ENCODE results near the gene ABCC8. TPM values are rescaled to one million over a fixed set of nuclear protein-coding genes. Genes with fewer than 3 reads are reported as not detected.

ABCC8 gene
- total RNA-seq, 1 experiment from 2014 or later = not detected

DNA sequence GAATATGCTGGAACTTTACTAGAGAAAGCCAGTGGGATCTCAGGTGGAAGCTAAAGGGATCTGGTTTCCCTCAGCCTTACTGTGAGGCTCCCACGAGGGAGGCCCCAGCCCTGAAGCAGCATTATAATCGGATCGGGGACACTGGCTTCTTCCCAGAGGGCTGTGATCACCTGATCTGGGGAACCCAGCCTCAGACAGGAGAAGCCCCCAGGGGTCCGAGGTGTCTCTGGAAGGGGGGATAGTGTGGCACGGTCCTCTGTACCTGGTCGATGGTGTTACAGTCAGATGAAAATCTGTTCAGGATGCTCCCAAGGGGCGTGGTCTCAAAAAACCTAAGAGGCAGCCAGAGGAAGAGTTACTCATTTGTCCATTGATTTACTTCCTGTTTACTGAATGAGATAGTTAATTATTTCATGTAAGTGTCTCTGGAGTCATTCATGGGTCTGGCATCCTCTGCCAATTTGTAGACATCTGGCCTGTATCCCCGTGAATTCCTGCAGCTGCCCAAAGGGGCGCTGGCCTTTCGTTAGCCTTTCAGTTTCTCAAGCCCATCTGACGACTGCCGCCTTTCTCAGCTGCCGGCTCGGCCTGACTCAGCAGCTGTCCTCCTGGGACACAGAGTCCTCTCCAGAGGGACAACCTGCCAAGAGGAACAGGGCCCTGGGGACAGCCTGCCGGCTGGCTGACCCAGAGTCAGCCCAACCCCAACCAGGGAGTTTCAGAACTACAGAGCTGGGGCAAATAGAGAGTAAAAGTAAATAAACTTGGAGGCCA, 71.2 kb downstream of the ABCC8 start:
- peak; percentile 42 for DNase-seq (ENCODE audit: low read depth)

DNA sequence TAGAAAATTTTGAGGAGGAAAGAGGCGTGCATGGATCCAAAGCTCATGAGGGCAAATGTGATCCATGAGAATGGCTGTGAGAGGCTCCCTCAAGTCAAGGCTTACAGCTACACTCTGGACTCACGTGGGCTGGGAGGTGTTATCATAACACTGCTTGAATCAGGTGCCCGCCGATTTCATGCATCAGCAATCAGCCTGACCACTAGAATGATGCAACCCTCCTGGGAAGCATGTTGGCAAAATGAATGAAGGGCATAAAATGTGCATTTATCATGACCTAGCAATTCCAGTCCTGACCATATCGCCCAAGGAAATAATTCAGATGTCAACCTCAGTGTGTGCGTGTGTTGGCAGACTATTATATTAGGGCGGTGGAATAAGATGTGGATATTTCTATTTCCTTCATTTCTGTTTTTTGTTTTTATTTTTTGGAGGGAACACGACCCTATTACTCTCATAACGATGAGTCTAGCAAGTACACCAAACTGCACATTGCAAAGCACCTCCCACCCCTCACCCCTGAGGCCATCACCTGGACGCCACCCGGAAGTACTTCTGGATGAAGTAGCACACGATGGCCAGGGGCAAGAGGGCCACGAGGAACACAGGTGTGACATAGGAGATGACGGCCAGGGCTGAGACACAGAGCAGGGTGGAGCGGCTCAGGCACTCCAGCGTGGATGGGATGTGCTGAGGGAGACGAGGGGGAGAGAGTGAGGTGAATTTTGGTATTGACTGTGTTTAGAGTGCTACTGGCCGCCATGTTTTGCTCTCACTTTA, 72.5 kb downstream of the ABCC8 start:
- peak; percentile 27 for DNase-seq (ENCODE audit: low read depth)

DNA sequence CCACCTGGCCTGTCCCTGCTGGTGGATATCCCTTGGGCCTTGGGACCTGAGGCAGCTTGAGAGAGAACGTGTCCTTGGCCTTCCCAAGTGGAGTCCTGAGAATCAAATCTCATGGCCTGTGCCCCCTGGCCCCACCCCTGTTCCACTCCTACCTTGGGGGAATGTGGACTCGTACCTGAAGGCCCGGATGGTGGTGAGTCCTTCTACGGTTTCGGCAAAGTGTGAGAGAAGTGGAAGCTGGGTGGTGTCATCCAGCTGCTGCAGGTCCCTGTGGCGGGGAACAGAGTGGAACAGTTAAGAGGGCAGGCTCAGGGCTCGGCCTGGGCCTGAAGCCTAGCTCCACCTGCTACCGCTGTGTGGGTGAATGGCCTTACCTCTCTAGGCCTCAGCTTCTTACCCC, 74.2 kb downstream of the ABCC8 start:
- DNase-seq (ENCODE audit: low read depth) = no peak

DNA sequence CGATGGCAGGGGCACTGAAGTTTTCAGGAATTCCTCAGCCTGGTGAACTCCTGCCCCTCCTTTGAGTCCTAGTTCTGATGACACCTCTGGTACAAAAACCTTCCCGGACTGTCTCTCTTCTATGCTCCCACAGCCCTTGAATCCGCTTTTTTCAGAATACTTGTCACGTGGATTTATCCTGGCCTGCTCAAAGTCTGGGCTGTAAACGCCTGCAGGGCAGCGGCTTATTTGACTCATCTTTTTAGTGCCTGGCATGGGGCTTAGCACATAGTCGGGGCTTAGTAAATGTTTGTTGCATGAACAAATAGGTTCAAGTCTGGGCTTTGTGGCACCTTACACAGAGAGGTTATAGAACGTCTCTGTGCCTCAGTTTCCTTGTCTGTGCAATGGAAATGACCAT, 74.8 kb downstream of the ABCC8 start:
- no peak for DNase-seq (ENCODE audit: low read depth)

DNA sequence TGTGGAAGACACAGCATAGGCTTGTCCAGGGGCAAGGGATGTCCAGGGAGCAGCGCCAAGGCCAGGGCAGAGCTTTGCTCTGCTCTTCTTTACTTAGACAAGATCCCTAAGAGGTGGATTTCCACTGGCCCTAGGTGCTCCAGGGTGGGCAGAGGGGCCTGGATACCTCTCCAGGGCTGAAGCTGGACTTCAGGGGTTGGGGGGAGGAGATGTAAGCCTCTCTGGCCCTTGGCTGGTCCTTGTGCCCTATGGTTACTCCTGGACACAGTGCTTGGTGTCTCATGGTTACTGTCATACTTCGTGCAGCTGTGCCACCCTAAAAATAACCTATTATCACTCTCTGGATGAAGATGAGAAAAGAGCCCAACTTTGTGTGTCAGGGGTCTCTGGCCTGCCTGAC, 75.3 kb downstream of the ABCC8 start:
- no peak for DNase-seq (ENCODE audit: low read depth)

DNA sequence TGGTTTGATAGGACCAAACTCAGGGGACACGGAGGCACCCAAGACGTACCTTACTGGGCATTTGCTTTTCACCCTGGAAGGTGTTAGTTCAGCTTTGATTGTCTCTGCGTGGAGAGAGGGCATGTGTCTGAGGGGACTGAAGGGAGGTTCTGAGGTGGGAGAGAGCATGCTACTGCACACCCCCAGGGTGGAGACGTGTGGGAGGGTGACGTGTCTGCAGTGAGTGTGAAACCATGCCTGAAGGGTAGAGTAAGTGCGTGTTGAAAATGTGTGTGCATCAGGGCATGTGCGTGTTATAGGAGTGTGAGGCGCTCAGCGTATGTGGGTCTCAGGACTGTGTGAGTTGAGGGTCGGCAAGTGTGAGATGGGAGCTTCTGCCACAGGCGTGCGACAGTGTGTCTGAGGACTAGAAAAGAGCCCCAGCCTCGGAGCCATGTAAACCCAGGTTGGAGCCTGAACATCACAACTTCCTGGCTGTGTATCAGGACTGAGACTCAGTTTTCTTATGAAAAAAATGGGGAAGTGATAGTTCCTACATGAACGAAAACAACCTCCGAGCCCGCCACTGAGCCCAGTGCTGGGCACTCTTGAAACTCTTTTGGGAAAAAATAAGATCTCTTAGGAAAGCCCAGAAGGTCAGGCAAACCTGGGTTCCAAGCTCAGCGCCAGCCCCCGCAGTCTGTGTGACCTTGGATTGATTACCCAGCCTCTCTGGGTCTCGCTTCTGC, 76.4 kb downstream of the ABCC8 start:
- no peak for DNase-seq (ENCODE audit: low read depth)

DNA sequence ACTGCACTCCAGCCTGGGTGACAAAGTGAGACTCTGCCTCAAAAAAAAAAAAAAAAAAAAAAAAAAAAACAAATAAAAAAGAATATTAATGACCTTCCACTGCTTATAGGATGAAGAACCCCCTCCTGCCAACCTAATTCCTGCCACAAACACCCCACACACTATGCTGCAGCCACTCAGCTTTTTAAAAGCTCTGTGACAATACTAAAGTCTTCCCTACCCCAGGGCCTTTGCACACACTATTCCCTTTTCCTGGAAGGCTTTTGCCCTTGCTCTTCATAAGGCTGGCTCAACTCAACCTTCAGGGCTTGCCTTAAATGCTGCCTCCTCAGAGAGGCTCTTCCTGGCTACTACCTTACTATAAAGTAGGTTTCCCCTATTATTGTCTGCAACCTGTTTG, 77.4 kb downstream of the ABCC8 start:
- DNase-seq (ENCODE audit: low read depth) = no peak

DNA sequence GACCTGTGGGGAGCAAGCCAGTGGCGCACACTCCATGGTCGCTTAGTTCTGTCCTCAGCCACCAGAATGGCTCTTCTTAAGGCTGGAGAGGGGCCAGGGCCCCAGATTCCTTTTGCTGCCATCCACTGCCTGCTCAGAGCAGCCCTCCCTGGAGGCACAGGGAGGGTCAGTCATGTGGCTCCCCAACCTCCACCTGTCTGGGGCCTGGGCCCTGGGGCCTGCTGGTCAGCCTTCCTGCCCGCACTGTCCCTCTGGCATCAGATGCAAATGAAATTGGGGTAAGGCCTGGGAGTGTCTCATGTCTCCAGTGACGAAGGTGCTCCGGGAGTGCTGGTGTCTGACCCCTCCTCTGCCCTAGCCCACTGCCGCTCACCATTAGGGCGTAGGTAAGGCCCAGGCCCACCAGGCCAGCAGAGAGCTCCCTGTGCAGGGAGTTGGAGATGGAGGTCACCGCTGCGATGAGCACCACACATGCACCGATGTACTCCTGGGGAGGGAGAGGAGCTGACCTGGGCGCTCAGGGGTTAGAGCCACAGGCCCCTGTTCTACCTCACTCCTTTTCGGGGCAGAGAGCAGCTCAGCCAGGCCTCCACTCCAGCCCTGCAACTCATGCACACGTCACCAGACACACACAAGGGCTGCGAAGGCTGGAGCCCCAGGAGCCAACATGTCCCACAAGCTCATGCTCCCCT, 79.2 kb downstream of the ABCC8 start:
- DNase-seq (ENCODE audit: low read depth) = no peak

DNA sequence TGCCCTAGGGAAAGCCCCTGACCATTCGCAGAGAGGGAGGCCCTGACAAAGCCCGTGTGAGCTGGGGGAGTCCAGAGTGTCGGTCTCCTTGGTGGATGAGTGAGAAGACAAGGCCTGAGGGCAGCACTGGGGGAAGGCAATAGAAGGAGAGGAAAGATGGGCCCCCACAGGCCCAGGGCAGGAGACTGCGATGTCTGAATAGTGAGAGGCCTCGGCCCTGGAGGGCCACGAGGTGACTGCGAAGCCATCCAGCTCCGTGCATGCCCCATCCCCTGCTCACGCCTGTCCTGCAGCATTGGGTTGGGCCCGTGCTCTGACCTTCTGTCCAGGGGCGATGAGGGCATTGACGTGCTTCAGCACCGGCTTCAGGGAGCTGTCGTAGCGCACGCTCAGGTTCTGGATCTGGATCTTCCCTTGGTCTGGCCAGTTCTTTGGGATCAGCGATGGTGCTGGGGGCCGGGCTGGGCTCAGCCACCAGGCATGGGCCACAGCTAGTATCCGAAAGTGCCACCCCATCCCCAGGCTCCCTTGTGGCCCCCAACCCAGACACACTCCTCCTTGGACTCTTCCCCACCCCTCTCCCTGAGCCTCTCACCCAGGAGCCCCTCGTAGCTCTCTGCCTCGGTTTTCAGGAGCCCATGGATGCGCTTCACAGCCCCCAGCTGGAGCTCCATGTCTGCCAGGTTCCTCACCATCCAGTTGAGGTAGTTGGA, 79.9 kb downstream of the ABCC8 start:
- DNase-seq (ENCODE audit: low read depth) = no peak

DNA sequence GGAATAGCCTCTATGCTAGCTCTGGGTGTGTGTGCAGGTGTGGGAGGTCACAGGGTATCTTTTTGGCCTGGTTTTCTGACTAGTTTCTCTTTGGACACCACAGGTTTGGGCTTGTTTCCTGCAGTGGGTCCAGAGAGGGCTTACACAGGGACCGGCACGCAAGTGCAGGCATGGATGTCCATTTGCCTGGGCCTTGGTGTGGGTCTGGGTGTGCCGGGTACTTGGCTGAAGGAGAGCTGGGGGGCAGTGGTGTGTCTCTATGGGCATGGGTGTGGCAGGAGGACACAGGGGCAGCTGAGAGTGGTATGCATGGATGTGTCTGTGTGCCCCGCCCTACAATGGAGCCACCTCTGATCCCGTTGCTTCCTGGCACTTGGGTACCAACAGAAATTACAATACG, 80.7 kb downstream of the ABCC8 start:
- no peak for DNase-seq (ENCODE audit: low read depth)

DNA sequence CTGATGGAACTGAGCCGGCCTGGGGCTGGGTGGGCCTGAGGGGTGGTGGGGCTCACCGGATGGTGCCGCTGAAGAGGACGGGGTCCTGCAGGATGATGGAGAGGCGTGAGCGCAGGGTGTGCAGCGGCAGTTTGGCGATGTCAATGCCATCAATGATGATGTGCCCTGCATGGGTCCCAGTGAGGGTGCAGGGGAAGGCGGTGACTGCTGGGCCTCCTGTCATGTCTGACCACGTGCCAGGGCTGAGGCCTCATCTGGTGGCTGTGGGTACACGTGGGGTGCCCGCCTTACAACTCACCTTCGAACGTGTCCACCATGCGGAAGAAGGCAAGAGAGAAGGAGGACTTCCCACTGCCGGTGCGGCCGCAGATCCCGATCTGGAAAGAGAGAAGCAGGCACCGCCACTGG, 81.1 kb downstream of the ABCC8 start:
- no peak for DNase-seq (ENCODE audit: low read depth)

DNA sequence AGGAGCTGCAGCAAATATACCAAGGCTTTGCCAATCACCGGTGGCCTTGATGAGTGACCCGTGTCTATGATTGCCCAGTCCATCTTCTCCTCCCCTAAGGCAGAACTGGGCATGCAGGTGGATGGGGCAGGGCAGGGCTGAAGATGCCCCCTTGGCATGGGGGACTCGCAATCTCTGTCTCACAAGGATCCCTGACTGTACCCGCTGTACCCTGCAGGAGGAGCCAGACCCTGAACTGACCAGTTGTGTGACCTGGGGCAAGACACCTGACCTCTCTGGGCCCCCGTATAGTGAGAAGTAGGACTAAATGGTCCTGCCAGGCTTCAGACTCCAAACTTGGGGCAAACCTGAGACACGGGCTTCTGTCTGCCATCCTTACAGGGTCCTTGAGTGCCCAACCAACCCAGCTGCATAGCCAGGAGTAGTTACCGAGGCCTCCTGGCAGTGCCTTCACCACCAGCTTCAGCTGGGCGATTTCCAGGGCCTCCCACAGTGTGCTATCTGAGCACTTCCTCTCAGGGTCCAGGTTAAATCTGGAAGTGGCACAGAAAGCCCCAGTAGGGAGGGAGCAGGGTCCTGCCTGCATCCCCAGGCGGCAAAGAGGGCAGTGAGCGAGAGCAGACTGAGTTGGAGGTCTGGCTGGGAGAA, 81.8 kb downstream of the ABCC8 start:
- no peak for DNase-seq (ENCODE audit: low read depth)

DNA sequence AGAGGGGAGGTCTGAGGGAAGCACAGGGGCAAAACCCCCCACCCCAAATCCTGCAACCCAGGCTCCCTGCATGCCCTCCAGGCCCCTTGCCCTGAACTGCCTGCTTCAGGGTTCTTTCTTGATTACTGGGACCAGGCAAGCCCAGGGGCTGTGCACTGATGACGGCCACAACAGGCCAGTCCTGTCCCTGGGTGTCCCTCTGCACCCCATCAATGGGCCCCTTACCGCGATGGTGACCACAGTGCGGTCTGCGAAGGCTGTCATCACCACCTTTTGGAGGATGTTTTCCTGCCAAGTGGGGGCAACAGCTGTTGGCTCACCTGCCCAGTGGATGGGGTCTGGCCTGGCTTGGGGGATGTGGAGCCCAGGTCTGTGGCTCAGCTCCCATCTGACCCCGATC, 83.2 kb downstream of the ABCC8 start:
- no peak for DNase-seq (ENCODE audit: low read depth)

DNA sequence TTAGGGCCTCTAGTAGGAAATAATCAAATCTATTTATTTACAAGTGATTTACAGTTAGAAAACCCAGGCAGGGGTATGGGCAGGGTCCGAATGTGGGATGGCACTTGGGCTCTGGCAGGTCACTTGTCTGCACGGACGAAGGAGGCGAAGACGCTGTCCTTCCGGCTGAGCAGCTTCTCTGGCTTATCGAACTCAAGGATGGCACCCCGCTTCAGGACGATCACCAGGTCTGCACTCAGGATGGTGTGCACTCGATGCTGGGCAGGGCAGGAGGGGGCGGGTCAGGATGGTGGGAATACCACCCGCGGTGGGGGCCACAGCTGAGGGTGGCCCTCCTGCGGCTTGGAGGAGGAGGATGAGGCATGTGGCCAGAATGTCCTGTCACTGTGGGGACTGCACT, 83.8 kb downstream of the ABCC8 start:
- no peak for DNase-seq (ENCODE audit: low read depth)

DNA sequence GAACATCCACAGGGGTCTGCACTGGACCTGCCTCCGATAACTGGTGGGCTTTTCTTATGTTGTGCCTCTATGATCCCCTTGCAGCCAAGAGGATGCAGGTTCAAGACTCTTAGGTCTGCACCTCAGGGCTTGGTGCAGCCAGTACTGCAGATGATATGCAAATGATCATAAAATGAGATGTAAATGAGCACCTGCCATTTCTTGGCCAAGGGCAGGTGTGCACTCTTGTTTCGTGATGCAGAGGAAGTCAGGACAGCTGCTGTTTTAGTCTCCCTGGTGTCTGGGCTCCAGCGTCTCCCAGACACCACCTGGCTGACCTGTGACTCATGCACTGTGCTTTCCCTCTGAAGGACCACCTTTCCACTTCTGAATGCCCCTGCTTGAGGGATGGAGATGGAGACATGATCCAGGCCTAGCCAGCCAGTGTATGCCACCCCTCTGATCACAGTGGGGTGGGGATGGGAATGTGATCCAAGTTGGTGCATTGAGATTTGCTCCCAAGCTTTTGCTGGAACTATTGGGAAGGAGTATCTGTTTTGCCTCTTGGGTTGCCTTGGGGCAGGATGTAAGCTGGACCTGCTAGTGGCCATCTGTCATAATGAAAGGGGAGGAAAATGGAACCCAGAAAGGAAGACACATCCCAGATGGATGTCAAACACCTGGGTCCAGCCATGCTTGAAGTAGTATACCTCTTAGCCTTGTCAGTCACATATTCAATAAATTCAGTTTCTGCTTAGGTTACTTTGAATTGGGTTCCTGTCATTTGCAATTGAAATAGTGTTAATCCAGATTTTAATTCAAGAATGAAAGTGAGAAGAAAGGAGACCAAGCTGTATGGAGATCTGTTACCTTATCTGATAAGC, 84.9 kb downstream of the ABCC8 start:
- DNase-seq (ENCODE audit: low read depth) = no peak

DNA sequence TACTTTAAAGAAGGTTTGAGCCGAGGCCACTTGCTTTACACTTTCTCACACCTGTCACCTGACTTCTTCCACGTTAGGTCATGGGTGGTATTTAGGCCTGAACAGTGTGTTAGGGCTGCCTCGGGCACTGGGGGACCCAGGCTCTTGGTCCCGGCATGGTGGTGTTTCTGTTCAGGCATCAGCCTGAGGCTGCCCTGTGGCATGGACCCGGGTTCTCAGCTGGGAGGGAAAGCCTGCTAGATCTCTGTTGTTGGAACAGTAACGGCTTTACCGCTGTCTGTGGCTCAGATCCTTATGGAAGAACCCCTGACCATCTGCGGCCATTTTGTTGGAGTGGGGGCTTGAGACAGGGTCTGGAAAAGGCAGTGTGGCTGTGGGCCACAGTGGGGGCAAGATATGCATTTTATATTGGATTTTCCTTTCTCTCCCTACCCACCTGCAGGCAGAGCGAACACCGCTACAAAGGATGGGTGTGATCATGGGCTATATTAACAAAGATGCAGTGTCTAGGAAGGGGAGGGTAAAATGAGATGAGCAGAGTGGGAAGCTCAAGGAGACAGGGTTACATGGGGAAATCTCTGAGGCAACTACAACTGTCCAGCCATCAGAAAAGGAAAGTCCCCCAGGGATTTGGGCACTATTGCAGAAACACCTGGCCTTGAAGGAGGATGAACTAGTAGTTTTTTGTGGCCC, 86.5 kb downstream of the ABCC8 start:
- no peak for DNase-seq (ENCODE audit: low read depth)

DNA sequence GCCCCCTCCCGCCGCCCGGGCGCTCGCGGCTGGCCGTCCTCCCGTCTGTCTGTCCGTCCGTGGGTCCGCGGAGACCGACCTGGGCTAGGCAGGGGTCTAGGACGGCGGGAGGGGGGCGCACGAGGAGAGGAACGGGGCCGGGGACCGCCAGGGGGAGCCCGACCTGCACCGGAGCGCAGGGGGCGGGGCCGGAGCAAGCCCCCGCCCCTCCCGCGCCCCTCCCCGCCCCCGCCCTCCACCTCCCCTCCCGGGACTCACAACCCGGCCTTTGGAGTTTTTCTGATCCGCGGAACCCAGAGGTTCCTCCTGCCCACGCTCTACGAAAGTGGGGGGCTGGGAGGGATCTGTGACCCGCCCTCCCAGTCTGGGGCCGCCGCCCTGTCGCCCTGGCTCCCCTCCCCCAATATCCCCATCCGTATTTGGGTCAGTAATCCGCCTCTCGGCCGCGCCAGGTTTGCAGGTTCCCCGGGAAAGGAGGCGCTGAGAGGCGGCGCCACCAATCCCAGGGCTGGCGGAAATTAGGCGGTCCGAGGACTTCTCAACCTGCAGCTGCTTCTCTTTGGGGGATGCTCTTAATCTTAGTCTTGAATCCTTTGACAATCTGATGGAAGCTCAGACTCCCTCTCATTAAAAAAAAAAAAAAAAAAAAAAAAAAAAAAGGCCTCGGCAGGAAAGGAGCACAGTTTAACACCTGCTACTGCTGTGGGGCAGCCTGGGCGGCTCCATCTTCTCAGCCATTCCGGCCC, 87.3 kb downstream of the ABCC8 start:
- peak; percentile 57 for DNase-seq (ENCODE audit: low read depth)

DNA sequence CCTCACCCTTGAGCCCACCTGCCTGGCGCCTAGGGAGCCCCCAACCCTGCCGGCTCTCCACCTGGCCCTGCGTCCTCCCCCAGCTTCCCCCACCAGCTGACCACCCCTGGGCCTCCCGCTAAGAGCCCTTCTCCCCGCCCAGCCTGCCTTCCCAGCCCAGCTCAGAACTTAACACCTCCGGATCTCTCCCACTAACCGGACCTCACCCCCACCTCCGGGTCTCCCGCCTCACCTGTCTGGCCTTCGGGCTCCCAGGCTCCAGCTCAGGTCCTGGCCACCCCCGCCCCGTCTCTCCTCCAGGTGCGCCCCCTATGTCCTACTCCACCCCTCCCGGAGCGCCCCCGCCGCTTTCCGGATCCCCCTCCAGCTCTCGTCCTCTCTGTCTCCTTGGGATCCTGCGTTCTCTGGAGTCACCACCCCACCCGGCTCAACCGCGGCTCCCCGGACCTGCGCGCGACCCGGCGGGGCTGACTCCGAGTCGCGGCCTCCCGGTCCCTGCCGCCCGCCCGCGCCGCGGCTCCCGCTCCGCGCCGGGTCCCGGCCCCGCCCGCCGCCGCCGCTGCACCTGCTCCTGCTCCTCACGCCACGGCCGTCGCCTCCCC, 87.9 kb downstream of the ABCC8 start, which contains the start of gene KCNJ11:
TSS of gene KCNJ11 (minus strand) at position 51 of the 602 bp plus-strand sequence. CDS start 568 bp downstream, outside the sequence.
- DNase-seq (ENCODE audit: low read depth) = no peak
